ENCODE results near the gene IL1RAP.
A peak's percentile ranks its signal among the peaks of the same experiment; 100 is the strongest.

IL1RAP gene

DNA sequence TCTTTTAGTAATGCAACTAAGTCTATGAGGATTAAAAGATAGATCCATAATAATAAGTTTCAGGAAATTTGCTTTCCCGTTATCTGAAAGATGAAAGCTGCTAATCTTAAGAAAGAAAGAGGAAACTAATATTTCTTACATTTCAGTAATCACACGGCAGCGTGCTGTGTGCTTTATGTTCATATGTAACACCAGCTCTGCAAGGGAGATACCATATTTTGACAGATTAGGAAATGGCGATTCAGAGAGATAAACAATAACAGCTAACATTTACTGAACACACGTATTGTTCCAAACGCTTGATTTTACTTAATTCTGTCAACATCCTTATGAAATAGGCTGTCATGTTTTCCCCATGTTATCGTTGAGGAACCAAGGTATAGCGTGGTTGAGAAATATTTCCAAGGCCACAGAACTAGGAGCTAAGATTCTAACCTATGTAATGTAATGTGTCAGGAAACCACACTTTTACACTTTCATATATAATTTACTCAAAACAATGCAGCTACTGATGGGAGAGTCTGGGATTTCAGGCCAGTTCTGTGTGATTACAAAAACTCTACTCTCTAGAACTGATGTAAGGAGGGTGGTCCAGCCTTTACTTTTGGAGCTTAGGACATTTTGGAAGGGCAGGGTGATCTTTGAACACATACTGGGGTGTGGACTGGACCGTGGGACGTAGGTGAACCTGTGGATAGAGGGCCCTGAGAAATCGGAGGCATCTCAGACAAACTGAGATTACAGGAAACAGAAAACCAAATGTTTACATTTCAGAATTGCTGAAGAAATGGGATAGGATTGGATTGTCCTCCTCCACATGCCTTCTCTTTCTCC, 100.6 kb downstream of the IL1RAP start:
- DNase-seq (ENCODE audit: low read depth): no peak

DNA sequence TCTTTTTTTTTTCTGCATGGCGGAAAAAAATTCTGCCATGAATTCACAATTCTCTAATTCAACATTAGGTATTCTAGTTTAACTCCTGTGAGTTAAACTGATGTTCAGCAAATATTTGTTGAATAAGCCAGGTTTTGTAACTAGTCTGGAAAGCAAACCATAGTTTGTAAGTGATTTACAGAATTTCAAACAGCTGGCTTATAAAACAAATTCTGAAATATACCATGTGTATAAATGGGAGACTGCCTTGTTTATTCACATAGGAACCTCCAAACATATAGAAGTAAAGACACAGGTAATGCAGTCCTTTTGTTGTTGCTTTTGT, 101.1 kb downstream of the IL1RAP start:
- no peak for DNase-seq (ENCODE audit: low read depth)

DNA sequence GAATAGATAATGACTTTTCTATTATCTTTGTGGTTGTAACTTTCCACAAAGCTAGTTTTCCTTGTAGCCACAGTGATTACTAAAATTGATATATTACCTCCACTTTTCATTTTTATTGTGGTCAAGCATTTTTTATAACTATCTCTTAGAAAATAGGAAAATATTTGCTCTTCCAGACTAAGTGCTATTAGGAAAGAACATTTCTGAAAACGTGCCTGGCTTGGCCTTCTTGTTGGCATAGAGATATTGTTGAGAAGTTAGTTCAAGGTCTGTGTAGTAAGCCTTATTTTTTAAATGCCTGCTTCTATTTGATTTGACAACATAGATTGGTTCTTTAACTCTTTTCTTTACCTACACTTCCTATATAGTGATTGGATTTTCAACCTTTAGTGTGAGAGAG, 101.7 kb downstream of the IL1RAP start:
- DNase-seq (ENCODE audit: low read depth): no peak

DNA sequence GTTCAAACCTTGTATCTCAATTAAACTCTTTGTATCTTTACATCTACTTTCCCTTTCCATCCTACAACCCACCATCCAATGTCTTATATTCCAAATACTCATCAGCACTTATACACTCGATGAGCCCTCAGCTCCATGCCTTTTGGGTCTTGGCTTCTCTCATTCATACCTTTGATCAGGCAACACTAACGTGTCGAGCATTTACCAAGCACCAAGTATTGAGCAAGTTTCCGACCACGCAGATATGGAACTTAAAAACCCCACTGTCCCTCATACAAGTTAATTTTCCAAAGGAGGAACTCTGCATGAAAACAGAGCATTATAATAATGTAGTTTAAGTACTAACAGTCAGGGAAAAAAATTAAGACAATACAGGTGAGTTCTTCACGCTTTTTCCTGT, 102.8 kb downstream of the IL1RAP start:
- DNase-seq (ENCODE audit: low read depth): no peak

DNA sequence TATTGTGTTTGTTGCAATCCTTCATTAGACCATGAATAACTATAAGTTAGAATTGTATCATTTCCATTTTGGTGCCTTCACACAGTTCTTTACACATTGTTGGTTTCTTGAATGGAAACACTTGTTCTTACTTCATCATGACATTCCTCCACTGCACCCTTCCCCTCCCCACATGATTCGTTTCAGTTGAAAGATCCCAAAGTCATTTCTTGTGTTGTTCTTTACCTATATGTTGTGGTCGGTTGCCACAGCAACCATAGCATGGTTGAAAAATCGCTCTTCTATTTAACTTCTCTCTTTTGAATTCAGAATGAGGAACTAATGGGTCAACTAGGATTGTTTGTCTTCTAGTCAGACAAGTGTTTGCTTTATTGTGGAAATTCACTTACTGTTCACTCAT, 103.3 kb downstream of the IL1RAP start:
- DNase-seq (ENCODE audit: low read depth): peak; percentile 1

DNA sequence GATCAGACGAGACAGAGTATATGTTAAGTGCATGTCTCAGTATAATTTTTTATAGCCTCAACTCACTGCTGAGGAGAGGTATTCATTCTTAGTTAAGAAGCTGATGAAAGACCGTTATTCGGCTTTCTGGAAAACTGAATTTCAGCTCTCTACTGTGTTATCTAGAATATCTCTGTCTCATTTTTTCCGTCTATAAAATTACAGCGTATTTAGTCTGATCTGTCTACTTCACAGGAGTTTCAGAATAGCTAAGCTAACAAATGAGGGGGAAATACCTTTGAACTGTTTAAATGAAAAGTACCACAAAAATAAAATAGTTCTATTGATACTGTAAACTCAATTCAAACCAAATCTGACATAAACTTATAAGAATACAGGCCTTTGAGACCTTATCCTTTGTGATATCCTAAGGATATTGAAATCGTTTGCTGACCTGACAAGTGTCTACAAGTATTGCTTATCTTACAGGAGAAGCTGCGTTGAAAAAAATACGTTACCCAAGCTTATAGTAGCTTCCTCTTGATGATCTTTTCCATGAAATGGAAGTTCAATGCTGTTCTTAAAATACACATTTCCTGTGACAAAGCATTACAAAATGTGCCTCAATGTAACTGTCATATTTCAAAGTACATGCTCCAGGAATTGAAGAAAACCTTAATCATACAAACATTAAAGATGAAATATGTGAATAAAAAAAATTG, 104.6 kb downstream of the IL1RAP start:
- no peak for DNase-seq (ENCODE audit: low read depth)

DNA sequence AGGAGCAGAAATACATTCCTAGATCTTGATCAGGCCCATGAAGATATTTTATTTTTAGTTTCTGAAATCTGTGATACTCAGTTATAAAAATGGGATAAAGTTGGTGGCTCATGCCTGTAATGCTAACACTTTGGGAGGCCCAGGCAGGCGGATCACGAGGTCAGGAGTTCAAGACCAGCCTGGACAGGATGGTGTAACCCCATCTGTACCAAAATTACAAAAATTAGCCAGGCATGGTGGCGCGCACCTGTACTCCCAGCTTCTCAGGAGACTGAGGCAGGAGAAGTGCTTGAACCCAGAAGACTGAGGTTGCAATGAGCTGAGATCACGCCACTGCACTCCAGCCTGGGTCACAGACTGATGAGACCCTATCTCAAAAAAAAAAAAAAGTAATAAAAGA, 105.5 kb downstream of the IL1RAP start:
- no peak for DNase-seq (ENCODE audit: low read depth)

DNA sequence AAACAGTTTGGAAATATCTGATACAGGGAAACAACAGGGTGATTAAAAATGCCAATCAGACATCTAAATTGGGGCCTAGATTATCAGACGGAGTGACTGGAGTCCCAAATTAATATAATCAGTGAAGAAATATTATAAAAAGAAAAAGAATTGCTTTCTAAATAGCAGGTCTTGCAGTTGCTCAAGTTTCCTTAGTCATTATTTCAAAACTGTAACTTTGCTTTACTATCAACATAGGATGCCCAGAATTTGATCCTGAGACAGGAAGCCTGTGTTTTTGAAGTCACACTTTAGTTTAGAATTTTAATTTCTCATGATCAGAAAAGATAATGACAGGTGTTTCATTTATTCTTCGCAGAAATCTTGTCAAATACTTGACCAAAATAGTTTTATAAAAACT, 105.9 kb downstream of the IL1RAP start:
- DNase-seq (ENCODE audit: low read depth): no peak

DNA sequence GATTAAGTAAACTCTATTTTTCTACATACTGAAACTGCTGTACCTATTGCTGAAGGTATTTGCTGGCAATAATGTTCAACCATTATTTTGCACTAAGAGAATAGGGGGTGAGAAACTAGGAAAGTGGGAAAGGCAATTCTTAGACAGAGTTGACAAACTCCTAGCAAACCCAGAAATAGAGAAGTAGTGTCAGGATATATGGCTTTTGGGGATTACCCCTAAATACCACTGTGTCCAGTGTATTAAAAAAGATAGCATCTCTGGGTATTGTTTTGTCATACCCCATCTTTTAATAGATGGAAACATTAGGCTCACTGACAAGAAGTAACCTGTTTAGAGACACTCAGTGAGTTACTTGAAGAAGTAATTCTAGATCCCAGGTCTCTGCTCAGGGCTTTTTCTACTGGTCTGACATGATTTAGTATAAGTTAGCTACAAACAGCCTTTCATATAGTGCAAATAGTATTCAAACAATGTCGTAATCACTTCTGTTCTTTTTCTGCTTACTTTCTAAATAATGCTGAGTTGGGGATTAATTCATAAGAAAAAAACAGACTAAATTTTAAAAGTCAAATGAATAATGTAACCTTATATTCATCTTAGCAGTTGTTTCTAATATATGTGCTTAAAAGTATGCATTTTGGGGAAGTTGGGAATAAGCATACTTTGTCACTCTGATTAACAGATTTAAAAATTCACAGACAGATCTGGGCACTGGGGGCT, 107.2 kb downstream of the IL1RAP start:
- DNase-seq (ENCODE audit: low read depth): no peak

DNA sequence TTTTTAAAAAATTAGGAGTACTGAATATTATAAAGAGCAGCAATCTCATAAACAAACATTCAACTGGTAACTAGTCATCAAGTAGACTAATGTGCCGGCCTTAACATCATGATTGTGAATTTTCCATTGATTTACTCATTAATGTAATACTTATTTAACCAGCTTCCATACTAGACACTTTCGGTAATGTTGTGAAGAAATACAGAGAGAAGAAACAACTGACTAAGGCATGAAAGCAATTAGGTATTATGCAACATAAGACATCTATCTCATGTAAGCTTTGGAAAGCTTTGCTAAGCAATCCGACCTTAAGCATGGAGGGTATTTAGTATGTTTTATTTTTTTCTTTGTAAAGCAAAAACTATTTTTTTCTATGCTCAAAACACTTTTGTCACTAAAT, 108.0 kb downstream of the IL1RAP start:
- DNase-seq (ENCODE audit: low read depth): no peak

DNA sequence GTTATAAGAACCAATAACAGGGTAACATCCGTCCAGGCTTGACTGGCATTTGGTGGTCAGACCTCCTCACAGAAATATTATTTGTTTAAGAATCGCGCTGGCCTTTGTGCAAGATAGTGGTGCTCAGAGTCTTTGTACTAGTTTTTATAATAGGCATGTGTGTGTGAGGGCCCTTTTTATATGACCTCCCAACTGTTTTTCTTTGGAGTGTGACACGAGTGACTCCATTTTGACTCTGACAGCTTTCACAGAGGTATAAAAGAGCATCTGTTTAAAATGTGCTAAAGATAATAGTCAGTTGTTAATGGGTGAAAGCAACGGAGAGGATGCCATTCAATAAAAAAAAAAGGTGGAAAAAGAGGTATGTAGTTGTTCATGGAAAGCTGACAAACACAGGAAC, 110.4 kb downstream of the IL1RAP start:
- no peak for DNase-seq (ENCODE audit: low read depth)

DNA sequence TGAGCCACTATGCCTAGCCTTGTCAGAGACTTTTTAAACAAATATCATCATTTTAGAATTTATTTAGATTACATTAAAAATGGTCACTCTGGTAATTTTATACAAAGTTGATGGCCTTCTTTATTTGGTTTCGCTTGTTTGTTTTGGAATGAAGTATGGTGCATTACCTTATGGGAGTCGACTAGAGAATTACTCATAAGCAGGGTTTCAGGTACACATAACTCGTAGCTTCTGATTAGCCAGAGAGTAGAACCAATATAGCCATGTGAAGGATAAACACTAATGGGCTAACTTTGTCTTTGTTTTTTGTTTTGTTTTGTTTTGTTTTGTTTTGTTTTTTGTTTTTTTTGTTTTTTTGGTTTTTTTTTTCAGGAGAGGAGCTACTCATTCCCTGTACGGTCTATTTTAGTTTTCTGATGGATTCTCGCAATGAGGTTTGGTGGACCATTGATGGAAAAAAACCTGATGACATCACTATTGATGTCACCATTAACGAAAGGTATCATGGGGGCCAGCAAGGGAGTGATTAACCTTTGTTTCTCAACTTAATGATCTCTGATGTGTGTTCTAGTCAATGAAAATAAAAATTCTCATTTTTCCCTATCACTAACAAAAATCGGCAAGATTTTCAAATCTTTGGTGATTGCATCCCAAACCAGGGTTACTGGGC, 113.2 kb downstream of the IL1RAP start:
- no peak for DNase-seq (ENCODE audit: low read depth)

DNA sequence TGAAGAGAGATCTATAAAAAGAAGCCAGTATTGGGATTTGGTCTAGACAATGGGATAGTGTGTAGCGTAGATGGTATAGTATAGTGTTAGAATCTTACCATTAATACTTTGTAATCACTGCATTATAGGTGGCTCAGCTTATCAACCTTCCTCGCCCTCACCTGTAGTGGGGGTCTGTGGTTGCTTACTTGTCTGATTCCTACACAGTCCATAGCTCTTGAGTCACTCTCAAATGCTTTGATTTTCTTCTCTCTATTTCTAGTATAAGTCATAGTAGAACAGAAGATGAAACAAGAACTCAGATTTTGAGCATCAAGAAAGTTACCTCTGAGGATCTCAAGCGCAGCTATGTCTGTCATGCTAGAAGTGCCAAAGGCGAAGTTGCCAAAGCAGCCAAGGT, 115.2 kb downstream of the IL1RAP start:
- no peak for DNase-seq (ENCODE audit: low read depth)

DNA sequence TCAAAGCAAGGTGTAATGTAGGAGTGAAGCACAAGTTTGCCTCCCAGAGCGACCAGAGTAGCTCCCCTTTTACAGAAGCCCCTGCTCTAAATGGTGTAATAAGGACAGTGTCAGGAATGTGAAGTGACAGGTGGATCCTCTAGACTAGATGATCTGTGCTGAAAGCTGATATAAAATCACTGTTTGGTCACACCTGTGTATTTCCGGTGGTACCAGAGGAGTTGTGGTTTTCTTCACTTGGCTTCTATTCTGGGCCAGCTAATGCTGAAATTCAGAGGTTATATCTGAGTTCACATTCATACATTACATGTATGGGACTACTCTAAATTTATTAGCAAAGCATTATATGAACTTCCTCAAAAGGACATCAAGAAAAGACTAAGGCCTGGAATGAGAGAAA, 117.4 kb downstream of the IL1RAP start:
- no peak for DNase-seq (ENCODE audit: low read depth)

DNA sequence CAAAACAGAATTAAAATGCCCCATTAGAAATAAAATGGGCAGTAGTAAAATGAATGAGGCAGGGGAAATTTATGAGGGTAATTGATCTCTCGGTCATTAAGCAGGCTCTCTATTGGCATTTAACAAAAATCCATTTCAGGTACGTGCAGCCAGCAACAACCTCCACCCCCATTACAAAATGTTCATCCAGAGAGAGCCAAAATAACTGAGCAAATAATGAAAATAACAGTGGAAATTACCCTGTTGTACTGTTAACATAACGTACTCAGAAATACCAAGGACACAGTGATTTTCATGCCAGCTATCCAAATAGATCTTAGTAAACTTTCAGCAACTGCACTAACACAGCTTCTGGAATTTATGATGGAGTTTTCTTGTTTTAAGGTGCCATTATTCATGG, 127.7 kb downstream of the IL1RAP start:
- no peak for DNase-seq (ENCODE audit: low read depth)

DNA sequence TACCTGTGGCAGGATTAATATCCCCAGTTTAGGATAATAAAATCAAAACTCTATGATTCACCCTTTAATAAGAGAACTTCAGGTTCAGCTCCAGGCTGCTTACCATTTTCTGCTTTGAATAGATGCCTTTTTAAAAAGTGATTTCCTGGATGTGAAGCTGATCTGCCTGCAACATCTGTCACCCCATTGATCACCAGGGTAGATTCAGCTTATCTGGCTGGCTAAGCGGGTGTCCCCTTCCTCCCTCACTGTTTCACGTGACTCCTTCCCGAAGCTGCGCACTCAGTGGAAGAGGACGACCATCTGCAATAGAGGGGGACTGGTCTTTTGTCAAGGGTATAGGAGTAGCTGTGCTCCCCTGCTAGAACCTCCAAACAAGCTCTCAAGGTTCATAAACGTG, 128.1 kb downstream of the IL1RAP start:
- DNase-seq (ENCODE audit: low read depth): no peak

DNA sequence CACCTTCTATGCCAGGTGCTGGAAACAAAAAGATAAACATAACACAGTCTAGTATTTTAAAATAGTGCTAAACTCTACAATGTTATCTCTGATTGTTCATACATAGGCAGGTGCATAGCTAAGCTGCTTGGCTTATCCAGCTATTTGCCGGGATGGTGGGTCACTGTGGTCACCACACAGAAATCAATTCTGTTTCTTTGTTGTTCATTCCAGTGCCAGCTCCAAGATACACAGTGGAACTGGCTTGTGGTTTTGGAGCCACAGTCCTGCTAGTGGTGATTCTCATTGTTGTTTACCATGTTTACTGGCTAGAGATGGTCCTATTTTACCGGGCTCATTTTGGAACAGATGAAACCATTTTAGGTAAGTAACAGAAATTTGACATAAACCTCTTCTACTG, 130.2 kb downstream of the IL1RAP start:
- DNase-seq (ENCODE audit: low read depth): no peak

DNA sequence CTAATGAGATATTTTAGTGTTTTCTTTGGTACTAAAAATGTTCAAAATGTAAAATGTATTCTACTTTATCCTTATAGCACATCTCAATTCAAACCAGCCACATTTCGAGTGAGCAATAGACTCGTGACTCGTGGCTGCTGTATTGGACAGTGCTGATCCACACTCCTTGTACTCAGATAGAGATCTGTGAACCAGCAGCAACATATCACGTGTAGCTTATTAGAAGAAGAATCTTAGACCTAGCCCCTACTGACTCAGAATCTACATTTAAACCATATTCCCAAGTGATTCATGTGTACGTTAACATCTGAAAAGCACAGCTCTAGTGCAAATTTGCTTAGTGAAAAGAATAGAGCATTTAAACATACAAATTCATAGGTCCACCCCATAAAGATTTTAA, 130.9 kb downstream of the IL1RAP start:
- no peak for DNase-seq (ENCODE audit: low read depth)

DNA sequence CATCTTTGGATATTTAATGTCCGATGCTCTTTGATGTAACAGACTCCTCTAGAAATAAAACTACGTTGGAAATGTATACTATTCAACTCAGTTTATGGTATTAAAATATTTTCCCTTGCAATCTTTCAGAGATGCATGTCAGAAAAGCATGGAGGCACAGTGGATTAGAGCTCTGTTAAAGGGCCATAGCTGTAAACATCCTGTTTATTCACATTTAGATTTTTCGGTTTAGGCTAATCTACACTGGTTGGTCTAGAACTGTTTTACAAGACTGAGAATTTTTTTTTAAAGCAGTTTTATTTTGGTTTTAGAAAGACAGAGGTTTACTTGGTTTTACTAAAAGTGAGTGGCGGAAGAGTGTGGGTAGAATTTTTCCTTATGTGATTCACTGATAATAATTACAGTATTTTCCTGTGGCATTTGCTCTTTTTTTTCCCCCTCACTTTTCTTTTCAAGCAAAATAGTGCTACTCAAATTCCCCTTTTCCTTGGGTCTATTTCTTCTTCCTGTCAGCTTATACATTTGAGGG, 132.1 kb downstream of the IL1RAP start:
- DNase-seq (ENCODE audit: low read depth): no peak

DNA sequence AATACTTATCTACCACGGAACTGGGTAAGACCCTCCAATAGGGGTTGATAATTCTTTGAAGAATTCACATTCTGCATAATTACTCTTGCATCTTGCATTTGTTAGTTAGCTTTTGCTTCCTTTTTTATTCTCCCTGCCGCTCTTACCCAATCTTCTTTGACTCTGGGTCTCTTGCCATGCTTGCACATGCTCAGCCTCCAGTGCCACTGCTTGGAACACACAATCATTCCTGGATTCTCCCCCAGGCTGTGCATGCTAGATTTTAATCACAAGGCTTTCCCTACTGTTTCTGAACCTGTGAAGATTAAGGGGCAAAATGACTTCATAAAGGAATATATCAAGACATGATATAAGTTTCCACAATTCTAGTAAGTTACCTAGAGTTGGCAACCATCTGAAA, 133.1 kb downstream of the IL1RAP start:
- no peak for DNase-seq (ENCODE audit: low read depth)

DNA sequence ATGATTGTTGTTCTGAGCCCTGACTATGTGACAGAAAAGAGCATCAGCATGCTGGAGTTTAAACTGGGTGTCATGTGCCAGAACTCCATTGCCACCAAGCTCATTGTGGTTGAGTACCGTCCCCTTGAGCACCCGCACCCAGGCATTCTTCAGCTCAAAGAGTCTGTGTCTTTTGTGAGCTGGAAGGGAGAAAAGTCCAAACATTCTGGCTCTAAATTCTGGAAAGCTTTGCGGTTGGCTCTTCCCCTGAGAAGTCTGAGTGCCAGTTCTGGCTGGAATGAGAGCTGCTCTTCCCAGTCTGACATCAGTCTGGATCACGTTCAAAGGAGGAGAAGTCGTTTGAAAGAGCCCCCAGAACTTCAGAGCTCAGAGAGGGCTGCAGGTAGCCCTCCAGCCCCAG, 142.0 kb downstream of the IL1RAP start:
- no peak for DNase-seq (ENCODE audit: low read depth)

DNA sequence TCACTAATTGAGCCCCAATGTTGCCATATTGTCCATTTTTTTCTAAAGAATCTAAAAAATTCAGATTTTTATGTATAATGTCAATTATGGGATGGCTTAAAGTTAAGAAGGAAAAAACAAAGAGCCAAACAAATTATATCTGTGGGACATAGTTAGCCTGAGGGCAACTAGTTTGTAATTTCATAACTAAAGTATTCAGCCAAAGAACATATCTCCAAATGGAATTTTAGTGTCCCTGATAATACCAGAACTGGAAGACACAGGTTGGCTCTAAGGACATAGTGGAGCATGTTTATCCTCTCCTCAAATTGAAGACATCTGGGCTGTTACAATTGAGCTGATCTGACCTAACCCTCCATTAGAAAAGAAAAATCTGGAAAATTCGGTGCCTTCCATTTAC, 144.2 kb downstream of the IL1RAP start:
- DNase-seq (ENCODE audit: low read depth): no peak

DNA sequence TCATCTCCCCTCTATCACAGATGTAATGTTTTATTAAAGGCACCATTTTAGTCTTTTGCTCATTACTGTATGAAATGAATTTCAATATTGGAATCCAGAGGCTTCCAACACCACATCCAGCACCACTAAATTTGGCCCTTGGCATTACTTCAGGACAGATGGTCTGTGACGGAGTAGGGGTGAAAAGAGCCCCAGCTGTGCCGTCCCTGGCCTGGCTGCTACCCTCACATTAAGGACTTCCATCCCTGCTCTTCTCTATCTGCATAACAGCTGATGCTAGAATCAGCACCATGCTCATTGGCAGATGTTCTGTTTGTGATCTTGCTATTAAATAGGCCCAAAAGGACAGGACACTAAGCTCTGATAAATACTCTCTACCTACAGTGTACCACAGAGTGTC, 152.9 kb downstream of the IL1RAP start:
- no peak for DNase-seq (ENCODE audit: low read depth)

Data from stimulated activated CD8-positive, alpha-beta memory T cell treated with anti-CD3 and anti-CD28 coated beads, Interleukin-4, amount 100 ng/mL, for 24 hours (primary cell).